Epithelial cell of proximal tubule (primary cell): Measurements from ENCODE around the gene BAIAP2L2. TPM values are rescaled to one million over a fixed set of nuclear protein-coding genes. Genes with fewer than 3 reads are reported as not detected.

ENCODE experiments used
- DNase-seq: peaks from one replicate; pipeline ENCODE4 v3.0.0-alpha.2; 2011; ENCODE audit warnings: low read depth
- H3K4me3 ChIP-seq: 2 replicates; pipeline ENCODE4 v1.5.1; 2011; ENCODE audit warnings: low read depth, mild to moderate bottlenecking, low read length
- total RNA-seq: library from RNA; depleted of rRNA; stranded (reverse); fragments of >200 nt; gene quantifications from 2 replicates; pipeline ENCODE4 v1.2.3, GENCODE V29; 2015
- TF ChIP-seq, protein P1 (sequence below): conservative IDR thresholded peaks from 2 replicates; pipeline ENCODE4 v1.5.1; 2012; ENCODE audit warnings: low read depth, mild to moderate bottlenecking, low read length

BAIAP2L2 gene
- total RNA-seq, 1 donor from 2014 or later, result 6.5 TPM

DNA sequence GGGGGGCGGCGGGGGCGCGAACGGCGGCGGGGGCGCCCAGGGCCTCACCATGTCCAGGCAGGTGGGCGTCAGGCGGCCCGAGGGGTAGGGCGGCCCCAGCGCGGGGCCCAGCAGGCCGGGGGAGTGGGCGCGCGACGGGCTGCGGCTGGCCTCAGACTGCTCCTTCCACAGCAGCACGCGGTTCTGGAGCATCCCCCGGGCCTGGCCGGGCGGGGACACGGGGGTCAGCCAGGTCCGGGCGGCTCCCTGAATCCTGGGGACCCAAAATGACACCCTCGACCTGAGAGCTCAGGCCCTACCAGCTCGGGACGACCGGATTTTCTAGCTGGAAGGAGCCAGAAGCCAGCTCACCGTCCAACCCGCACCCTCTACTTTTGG is 21.0 kb downstream of the BAIAP2L2 start:
- H3K4me3 ChIP-seq, result no peak overlapping the region
- no peak for DNase-seq
- TF ChIP-seq, protein P1, sequence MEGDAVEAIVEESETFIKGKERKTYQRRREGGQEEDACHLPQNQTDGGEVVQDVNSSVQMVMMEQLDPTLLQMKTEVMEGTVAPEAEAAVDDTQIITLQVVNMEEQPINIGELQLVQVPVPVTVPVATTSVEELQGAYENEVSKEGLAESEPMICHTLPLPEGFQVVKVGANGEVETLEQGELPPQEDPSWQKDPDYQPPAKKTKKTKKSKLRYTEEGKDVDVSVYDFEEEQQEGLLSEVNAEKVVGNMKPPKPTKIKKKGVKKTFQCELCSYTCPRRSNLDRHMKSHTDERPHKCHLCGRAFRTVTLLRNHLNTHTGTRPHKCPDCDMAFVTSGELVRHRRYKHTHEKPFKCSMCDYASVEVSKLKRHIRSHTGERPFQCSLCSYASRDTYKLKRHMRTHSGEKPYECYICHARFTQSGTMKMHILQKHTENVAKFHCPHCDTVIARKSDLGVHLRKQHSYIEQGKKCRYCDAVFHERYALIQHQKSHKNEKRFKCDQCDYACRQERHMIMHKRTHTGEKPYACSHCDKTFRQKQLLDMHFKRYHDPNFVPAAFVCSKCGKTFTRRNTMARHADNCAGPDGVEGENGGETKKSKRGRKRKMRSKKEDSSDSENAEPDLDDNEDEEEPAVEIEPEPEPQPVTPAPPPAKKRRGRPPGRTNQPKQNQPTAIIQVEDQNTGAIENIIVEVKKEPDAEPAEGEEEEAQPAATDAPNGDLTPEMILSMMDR, result no peak

DNA sequence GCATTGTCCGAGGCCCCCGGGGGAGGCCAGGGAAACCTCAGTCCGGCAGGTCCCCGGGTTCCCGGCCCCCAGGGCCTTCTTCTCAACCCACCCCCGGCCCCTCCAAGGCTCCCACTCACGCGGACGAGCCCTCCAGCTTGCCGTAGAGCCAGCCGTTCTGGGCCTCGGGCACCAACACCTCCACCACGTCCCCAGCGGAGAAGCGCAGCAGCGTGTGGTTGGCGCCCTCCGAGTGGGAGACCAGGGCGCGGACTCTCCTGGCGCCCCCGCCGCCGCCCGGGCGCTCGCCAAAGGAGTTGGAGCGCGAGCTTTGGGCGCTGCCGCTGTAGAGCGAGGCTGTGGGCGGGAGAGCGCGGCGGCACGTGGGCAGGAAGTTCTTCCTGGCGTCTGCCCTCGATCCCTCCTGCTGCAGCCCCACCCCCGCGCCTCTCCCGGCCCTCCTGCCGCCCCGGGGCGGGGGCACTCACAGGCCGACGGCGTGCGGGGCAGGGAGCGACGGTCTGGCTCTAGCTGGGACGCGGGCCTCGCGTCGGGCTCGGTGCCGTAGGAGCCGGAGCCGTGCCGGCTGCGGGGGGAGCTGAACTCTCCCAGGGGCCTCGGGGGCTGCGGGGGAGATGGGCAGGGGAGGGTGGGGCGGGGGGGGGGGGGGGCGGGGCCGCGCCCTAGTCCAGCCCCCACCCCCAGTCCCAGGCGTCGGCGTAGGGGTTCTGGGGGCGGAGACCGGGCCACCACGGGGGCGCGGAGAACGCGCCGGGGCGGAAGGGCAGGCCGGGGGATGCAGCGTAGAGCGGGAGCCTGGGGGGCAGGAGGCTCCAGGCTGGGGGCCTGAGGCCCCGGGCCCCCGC is 21.6 kb downstream of the BAIAP2L2 start:
- no peak for DNase-seq
- TF ChIP-seq, protein P1, result no peak
- no peak overlapping the region for H3K4me3 ChIP-seq

DNA sequence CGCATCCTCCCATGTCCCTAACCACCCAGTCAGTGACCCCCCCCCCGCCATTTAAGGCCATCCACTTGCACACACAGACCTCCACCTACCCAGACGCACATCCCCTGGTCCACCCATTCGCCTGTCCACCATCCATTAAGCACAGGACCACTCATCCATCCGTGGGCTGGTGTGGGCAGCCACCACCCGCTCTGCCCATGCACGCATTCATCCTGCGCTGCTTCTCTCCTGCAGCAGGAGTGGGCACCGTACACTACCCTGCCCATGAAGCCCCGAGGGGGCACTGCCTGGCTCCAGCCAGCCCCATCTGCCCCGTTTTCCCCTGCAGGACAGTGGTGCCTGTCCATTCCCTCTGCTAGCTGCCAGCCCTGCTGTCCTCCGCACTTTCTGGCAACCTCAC is 22.6 kb downstream of the BAIAP2L2 start:
- H3K4me3 ChIP-seq, result no peak overlapping the region
- TF ChIP-seq, protein P1, result no peak
- no peak for DNase-seq

DNA sequence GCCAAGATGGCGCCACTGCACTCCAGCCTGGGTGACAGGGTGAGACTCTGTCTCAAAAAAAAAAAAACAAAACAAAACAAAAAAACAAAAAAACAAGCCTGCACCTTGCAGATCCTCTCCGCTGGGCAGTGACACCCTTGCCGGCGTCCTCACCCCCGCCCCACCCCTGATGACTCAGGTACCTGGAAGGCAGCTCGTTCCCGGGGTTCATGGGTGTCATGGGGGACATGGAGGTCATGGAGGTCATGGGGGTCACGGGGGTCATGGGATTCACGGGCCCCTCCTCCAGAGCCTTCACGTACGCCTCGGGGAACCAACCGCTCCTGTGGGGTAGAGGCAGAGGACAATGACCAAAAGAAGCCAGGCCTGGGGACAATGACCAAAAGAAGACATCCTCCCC is 23.5 kb downstream of the BAIAP2L2 start:
- TF ChIP-seq, protein P1, result no peak
- no peak for DNase-seq
- no peak overlapping the region for H3K4me3 ChIP-seq

DNA sequence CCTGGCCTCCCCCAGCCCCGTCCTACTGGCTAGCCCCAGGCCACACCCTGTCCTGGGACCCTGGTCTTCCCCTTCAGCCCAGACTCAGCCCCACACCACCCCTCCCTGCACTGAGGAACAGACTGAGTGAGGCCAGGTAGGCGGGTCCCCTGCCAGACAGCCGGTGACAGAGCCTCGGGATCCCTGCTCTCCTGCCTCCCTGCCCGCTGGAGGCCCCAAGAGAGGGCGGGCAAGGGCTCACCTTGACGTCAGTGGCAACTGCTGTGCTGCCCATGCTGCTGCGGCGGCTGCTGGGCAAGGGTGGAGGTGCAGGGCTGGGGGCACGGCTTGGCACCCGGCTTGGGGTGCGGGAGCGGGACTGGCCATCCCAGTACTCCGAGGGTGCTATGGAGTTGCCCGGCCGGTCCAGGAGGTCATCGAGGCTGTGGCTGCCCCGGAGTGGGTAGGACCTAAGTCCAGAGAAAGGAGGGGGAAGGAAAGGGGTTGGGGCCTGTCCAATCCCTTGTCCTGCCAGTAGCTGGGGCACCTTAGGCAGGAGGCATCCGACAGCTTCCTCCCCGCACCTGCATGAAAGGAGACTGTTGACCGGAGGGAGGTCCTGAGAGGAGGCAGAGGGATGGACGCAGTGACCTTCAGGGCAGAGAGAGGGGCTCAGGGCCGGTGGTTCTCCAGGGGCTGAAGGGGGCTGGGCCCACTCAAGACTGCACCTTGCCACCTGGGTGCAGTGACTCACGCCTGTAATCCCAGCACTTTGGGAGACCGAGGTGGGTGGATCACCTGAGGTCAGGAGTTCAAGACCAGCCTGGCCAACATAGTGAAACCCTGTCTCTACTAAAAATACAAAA is 24.3 kb downstream of the BAIAP2L2 start:
- TF ChIP-seq, protein P1, result no peak
- DNase-seq, result no peak

DNA sequence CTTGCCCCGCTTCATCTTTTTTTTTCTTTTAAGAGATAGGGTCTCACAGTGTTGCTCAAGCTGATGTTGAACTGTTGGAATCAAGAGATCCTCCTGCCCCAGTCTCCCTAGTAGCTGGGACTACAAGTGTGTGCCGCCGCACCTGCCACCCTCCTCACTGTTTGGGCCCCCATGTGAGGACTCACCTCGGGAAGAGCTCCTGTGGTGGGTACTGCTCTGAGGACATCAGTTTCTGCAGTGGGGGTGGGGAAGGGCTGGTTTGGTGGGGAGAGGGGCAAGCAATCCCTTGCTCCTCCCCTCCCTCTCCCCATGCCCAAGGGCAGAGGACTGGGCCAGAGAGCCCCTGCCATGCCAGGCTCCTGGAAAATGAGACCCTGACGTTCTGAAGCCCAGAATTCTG is 25.0 kb downstream of the BAIAP2L2 start:
- no peak for DNase-seq

More for the DNA sequence above, 24.3 kb downstream of the BAIAP2L2 start:
- no peak overlapping the region for H3K4me3 ChIP-seq

More for the DNA sequence above, 25.0 kb downstream of the BAIAP2L2 start:
- TF ChIP-seq, protein P1, result no peak
- H3K4me3 ChIP-seq, result no peak overlapping the region
